PC-9 (cell line): Measurements from ENCODE around the gene SHISA9. TPM values are rescaled to one million over a fixed set of nuclear protein-coding genes. Genes with fewer than 3 reads are reported as not detected.

Source experiments
- BruUV-seq: library from RNA; stranded (reverse); fragments of 400-500 nt; replicated peaks from 2 replicates; lab custom pipeline; 2021; lab: Mats Ljungman, UMichigan
- CTCF ChIA-PET: fragments of 300-600 bp; sonication (Branson Sonifier 250); formaldehyde crosslinking; loops from one replicate; lab custom pipeline; 2022; ENCODE audit warnings: antibody characterized with exemption; lab: Charles Lee
- POLR2A ChIA-PET: fragments of 300-600 bp; sonication (Branson Sonifier 250); formaldehyde crosslinking; loops from one replicate; lab custom pipeline; 2022; ENCODE audit warnings: antibody characterized with exemption; ENCODE audit not compliant: unreplicated experiment; lab: Charles Lee
- DNase-seq, 2 experiments: peaks; one replicate each; pipeline versions ENCODE4 v3.0.0 to v3.0.0-alpha.2; 2015 to 2022; ENCODE audit warnings: mixed read lengths in 1 of 2
- H2AFZ ChIP-seq: fragments of 200-600 bp; sonication (generic); 2 replicates; pipeline ENCODE4 v1.8.1; 2017; ENCODE audit warnings: antibody characterized with exemption
- H3F3A ChIP-seq: fragments of 200-600 bp; sonication (generic); 2 replicates; pipeline ENCODE4 v1.8.1; 2017; ENCODE audit warnings: antibody characterized with exemption, mild to moderate bottlenecking, low read depth; ENCODE audit not compliant: insufficient read depth
- H3K27ac ChIP-seq: fragments of 200-600 bp; sonication (generic); 2 replicates; pipeline ENCODE4 v1.6.1; 2016; ENCODE audit warnings: mixed run types
- H3K27me3 ChIP-seq: fragments of 200-600 bp; sonication (generic); 2 replicates; pipeline ENCODE4 v1.6.1; 2016; ENCODE audit warnings: low read depth, mixed run types; ENCODE audit not compliant: insufficient read depth
- H3K36me3 ChIP-seq: fragments of 200-600 bp; sonication (generic); 2 replicates; pipeline ENCODE4 v1.6.1; 2016; ENCODE audit warnings: low read depth, mixed run types
- H3K4me1 ChIP-seq: fragments of 200-600 bp; sonication (generic); replicated peaks from 2 replicates; pipeline ENCODE4 v1.6.1; 2016; ENCODE audit warnings: mixed run types; ENCODE audit not compliant: insufficient read depth
- H3K4me2 ChIP-seq: fragments of 200-600 bp; sonication (generic); 2 replicates; pipeline ENCODE4 v1.6.1; 2017; ENCODE audit warnings: mixed run types
- H3K4me3 ChIP-seq: fragments of 200-600 bp; sonication (generic); 2 replicates; pipeline ENCODE4 v1.6.1; 2016; ENCODE audit warnings: mixed run types
- H3K79me2 ChIP-seq: fragments of 200-600 bp; sonication (generic); 2 replicates; pipeline ENCODE4 v1.6.1; 2017; ENCODE audit warnings: low read depth, mixed run types
- H3K9me2 ChIP-seq: fragments of 200-600 bp; sonication (generic); 2 replicates; pipeline ENCODE4 v1.8.1; 2017; ENCODE audit warnings: mild to moderate bottlenecking; ENCODE audit not compliant: insufficient read depth
- H3K9me3 ChIP-seq: fragments of 200-600 bp; sonication (generic); 2 replicates; pipeline ENCODE4 v1.8.1; 2016; ENCODE audit warnings: low read depth; ENCODE audit not compliant: insufficient read depth
- H4K20me1 ChIP-seq: fragments of 200-600 bp; sonication (generic); 2 replicates; pipeline ENCODE4 v1.8.1; 2017; ENCODE audit not compliant: insufficient read depth
- CTCF ChIP-seq: fragments of 200-600 bp; sonication (generic); conservative IDR thresholded peaks from 2 replicates; pipeline ENCODE4 v1.6.1; 2017; ENCODE audit warnings: mixed run types, antibody characterized with exemption, mild to moderate bottlenecking, moderate library complexity
- EZH2 ChIP-seq: fragments of 200-600 bp; sonication (generic); IDR thresholded peaks from 2 replicates; pipeline ENCODE4 v1.8.0; 2017; ENCODE audit warnings: antibody characterized with exemption, low read depth
- intact Hi-C: fragments of 100-400 bp; cut with micrococcal nuclease; formaldehyde crosslinking; loops from one replicate; pipeline ENCODE4 v1.10.0; 2022; ENCODE audit not compliant: unreplicated experiment
- total RNA-seq: library from RNA; stranded (reverse); gene quantifications from 2 replicates; pipeline ENCODE4 v1.2.3, GENCODE V29; 2021

Gene SHISA9
- total RNA-seq, 1 experiment from 2014 or later = 80.5 TPM

- CTCF ChIA-PET = no interaction called here
- H3K79me2 ChIP-seq = no peaks in the 10 kb centered on the region
- peak overlapping the region; percentile 68 for H3K4me2 ChIP-seq
Observed at GRCh38 chr16:12881740-12882139, 19.7 kb upstream of the SHISA9 start.

GRCh38 chr16:12885742-12886141 is 15.7 kb upstream of the SHISA9 start:
- intact Hi-C loops = no loop called here
- Histone ChIP-seq H3K36me3 (no peaks in the 10 kb centered on the region), H4K20me1 (no peaks in the 10 kb centered on the region), H3K9me2 (no peaks in the 10 kb centered on the region), H3K4me3 (no peak overlapping the region), H3K9me3 (no peaks in the 10 kb centered on the region), H3K27me3 (no peaks in the 10 kb centered on the region), H3K4me1 (peaks cover 21% of the 10 kb centered on the region), H2AFZ (no peak overlapping the region), H3K79me2 (no peaks in the 10 kb centered on the region), H3K4me2 (no peak overlapping the region), H3K27ac (no peak overlapping the region), H3F3A (peaks cover 13% of the 10 kb centered on the region)
- TF ChIP-seq EZH2 (no peak), CTCF (no peak)
- no peak for DNase-seq
- BruUV-seq = no TSS peak
- ChIA-PET CTCF (interaction anchor here (0.9 kb wide), 1 partner anchor 12 kb away, joined by 4 read pairs; no protein-coding TSS in a partner anchor), POLR2A (no interaction called here)

More at GRCh38 chr16:12881740-12882139, 19.7 kb upstream of the SHISA9 start:
- intact Hi-C loops = no loop called here
- BruUV-seq = no TSS peak
- no peaks in the 10 kb centered on the region for H3K9me3 ChIP-seq
- POLR2A ChIA-PET = no interaction called here
- TF ChIP-seq EZH2 (no peak), CTCF (no peak)
- no peaks in the 10 kb centered on the region for H3K36me3 ChIP-seq
- no peaks in the 10 kb centered on the region for H4K20me1 ChIP-seq
- H2AFZ ChIP-seq = peak overlapping the region; percentile 64
- H3K9me2 ChIP-seq = no peaks in the 10 kb centered on the region
- peaks cover 50% of the 10 kb centered on the region for H3K4me1 ChIP-seq
- peak in 1 of 2 experiments; percentile 48 for DNase-seq
- H3F3A ChIP-seq = peaks cover 39% of the 10 kb centered on the region
- H3K27me3 ChIP-seq = no peaks in the 10 kb centered on the region
- H3K4me3 ChIP-seq = no peak overlapping the region
- H3K27ac ChIP-seq = peak overlapping the region; percentile 95

- no peaks in the 10 kb centered on the region for H3K9me3 ChIP-seq
- peaks cover 13% of the 10 kb centered on the region; the same call in 1 of the 2 replicates for H3F3A ChIP-seq
- no peaks in the 10 kb centered on the region for H3K79me2 ChIP-seq
- no peak for TF ChIP-seq EZH2
- TF ChIP-seq CTCF = no peak
- intact Hi-C loops = no loop called here
- no peaks in the 10 kb centered on the region for H3K36me3 ChIP-seq
- H3K27ac ChIP-seq = peak overlapping the region; percentile 16
- ChIA-PET CTCF (no interaction called here), POLR2A (no interaction called here)
- H3K4me3 ChIP-seq = no peak overlapping the region
- H3K4me2 ChIP-seq = peak overlapping the region; percentile 27; the same call in 1 of the 2 replicates
- H4K20me1 ChIP-seq = no peaks in the 10 kb centered on the region
- H3K9me2 ChIP-seq = no peaks in the 10 kb centered on the region
- peak in 1 of 2 experiments; percentile 87 for DNase-seq
- peaks cover 24% of the 10 kb centered on the region for H3K4me1 ChIP-seq
- H3K27me3 ChIP-seq = no peaks in the 10 kb centered on the region
- no TSS peak for BruUV-seq
- 0 out of 2 replicates have a peak overlapping the region, but pooled peaks have one; percentile 20 for H2AFZ ChIP-seq
Observed at GRCh38 chr16:12891836-12892235, 9.6 kb upstream of the SHISA9 start.
